ENCODE results near the gene PITPNB.

The PITPNB gene

DNA sequence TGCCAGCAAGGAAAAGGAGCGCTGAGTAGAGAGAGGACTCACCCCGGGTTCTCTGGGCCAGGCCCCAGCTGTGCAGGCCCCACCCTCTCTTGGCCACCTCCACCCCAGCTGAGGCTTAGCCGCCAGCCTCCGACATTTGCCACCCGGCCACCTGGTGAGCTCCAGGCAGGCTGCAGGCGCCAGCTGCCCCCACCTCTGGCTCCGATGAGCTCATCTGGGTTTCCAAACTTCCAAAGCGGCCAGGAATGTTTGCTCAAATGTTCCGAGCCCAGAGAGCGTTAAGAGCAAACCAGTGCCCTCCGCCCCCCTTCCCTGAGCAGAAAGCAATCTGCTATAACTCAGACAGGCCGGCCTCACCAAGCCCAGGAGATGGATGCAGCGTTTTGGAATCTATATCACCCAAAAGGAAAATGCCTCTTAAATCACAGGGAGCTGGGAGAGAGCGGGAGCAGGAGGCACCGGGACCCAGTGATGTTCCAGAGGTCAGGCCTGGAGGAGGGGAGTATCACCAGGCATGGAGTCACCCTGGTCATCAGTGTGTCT, 108.4 kb downstream of the PITPNB start:
- H3K4me3 ChIP-seq: no peak overlapping the region
- DNase-seq (ENCODE audit: low spot score in 2 of 2): no peak
- no peaks in the 10 kb centered on the region for H3K27me3 ChIP-seq (ENCODE audit: low read depth)
- no peaks in the 10 kb centered on the region for H3K9me3 ChIP-seq
- no peaks in the 10 kb centered on the region for H3K36me3 ChIP-seq (replicated peaks)
- no peaks in the 10 kb centered on the region for H3K4me1 ChIP-seq
- in situ Hi-C loops (cut with MboI; ENCODE audit: low sequenced_read_pairs): no loop called here

DNA sequence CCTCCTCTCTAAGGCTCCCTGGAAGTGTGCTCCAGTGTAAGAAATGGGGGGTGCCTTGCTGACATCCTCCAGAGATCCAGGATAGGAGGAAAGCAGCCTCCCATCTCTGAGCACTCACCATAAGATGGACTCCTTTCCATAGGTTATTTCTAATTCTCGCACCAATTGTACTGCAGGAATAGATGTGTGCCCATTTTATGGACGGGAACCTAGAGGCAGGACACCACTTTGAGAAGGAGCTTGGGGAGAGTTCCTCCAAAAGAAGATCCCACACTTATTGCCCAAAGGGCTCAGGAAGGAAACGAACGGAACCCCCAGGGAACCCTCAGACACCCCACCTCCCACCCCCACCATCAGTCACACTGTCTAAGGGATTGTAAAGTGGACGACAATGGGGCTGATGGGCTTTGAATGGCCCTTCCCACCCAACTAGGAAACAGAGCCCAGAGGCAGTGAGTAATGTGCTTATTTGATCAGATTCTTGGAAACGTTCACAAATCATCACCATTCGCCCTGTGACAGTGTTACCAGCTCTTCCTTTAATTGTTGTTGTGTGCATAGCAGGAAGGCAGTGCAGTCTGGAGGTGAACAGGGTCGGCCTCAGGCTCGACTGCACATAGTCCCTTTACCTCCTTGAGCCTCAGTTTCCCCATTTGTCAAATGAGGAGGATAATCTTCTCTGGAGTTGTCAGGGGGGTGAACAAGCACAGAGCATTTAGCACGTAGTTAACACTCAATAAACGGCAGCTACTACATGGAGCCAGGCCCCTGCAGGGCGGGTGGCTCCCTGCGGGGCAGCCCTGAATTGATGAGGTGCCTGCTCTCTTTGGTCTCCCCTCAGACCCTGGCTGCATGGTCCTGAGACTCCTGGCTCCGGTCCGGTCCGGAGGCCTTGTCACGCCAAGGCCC, 109.1 kb downstream of the PITPNB start:
- in situ Hi-C loops (cut with MboI; ENCODE audit: low sequenced_read_pairs): loop anchor here (5.0 to 10.0 kb wide), 2 partner anchors 403 to 1055 kb away; no protein-coding TSS in a partner anchor
- Histone ChIP-seq H3K36me3 (replicated peaks) (no peaks in the 10 kb centered on the region), H3K4me1 (no peaks in the 10 kb centered on the region; the same call in 1 of the 2 replicates), H3K9me3 (no peaks in the 10 kb centered on the region), H3K27me3 (ENCODE audit: low read depth) (no peaks in the 10 kb centered on the region), H3K4me3 (no peak overlapping the region)
- DNase-seq (ENCODE audit: low spot score in 2 of 2): no peak

DNA sequence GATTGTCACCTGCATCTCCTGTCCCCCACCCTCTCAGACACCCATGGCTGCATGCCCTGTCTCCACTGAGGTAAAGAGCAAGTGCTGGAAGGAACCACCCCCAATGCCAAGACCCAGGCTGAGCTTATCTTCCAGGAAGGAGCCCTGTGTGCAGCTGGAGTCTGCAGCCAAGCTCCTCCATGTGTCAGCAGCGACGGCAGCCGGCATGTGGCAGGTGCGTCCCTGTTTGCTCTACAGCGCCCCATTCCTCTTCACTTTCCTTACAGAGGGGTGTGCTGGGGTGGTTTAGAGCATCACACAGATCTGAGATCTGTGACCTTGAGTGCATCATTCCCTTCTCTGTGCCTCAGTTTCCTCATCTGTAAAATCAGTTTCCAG, 109.8 kb downstream of the PITPNB start:
- no peak for DNase-seq (ENCODE audit: low spot score in 2 of 2)
- no peaks in the 10 kb centered on the region for H3K27me3 ChIP-seq (ENCODE audit: low read depth)
- in situ Hi-C loops (cut with MboI; ENCODE audit: low sequenced_read_pairs): loop anchor here (5.0 to 10.0 kb wide), 2 partner anchors 402 to 1054 kb away; no protein-coding TSS in a partner anchor
- no peak overlapping the region for H3K4me3 ChIP-seq
- peaks cover 4% of the 10 kb centered on the region; the same call in 1 of the 2 replicates for H3K4me1 ChIP-seq
- H3K36me3 ChIP-seq (replicated peaks): no peaks in the 10 kb centered on the region
- no peaks in the 10 kb centered on the region for H3K9me3 ChIP-seq

- peaks cover 4% of the 10 kb centered on the region; the same call in 1 of the 2 replicates for H3K4me1 ChIP-seq
- no peaks in the 10 kb centered on the region for H3K27me3 ChIP-seq (ENCODE audit: low read depth)
- no peak for DNase-seq (ENCODE audit: low spot score in 2 of 2)
- in situ Hi-C loops (cut with MboI; ENCODE audit: low sequenced_read_pairs): loop anchor here (5.0 to 10.0 kb wide), 2 partner anchors 401 to 1054 kb away; no protein-coding TSS in a partner anchor
- H3K36me3 ChIP-seq (replicated peaks): no peaks in the 10 kb centered on the region
- no peaks in the 10 kb centered on the region for H3K9me3 ChIP-seq
- H3K4me3 ChIP-seq: no peak overlapping the region
These were observed 110.4 kb downstream of the PITPNB start for GRCh38 chr22:27808451-27809225.

- Histone ChIP-seq H3K27me3 (ENCODE audit: low read depth) (no peaks in the 10 kb centered on the region), H3K4me3 (no peak overlapping the region), H3K4me1 (peaks cover 4% of the 10 kb centered on the region), H3K36me3 (replicated peaks) (no peaks in the 10 kb centered on the region), H3K9me3 (no peaks in the 10 kb centered on the region)
- in situ Hi-C loops (cut with MboI; ENCODE audit: low sequenced_read_pairs): loop anchor here (5.0 to 10.0 kb wide), 2 partner anchors 399 to 1051 kb away; no protein-coding TSS in a partner anchor
- no peak for DNase-seq (ENCODE audit: low spot score in 2 of 2)
These were observed 113.2 kb downstream of the PITPNB start for GRCh38 chr22:27805841-27806240.

DNA sequence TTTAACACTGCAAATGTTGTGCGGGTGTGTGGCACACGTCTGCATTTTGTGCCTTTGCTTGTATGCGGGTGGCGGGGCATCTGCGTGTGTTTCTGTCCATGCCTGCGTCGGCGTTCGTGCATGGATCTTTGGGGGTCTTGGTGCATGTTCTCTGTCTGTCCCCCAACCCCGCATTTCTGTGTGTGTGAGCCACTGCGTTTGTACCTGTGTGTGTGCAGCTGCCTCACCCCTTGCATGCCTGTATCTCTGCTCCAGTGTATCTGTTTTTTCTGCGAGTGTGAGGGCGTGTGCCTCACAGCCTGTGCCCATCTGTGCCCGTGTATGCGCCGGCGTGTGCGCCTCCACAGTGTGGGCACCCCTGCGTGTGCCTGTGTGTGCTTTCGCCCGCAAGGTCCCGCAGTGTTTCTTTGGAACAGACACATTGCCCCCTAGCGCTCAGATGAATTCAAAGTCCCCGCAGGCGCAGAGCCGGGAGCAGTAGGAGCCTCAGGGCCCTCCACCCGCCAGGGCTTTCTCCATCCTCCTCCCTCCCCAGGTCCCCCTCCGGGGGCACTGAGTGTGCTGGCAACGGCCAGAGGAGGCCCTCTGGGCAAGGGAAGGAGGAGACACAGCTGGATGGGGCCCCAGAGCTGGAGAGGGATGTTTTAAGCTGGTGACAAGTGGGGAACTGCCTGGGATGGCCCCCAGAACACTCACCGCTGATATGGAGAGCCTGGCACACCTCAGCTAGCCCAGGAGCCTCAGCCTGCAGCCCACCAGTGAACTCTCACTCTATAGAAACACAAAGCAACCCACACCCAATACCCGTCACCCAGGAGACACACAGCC, 114.4 kb downstream of the PITPNB start:
- peak; percentile 40 to 84 for DNase-seq (ENCODE audit: low spot score in 2 of 2)
- Histone ChIP-seq H3K36me3 (replicated peaks) (no peaks in the 10 kb centered on the region), H3K9me3 (no peaks in the 10 kb centered on the region), H3K27me3 (ENCODE audit: low read depth) (no peaks in the 10 kb centered on the region), H3K4me1 (peaks cover 4% of the 10 kb centered on the region), H3K4me3 (no peak overlapping the region)
- in situ Hi-C loops (cut with MboI; ENCODE audit: low sequenced_read_pairs): loop anchor here (5.0 to 10.0 kb wide), 2 partner anchors 397 to 1050 kb away; no protein-coding TSS in a partner anchor

- H3K9me3 ChIP-seq: no peaks in the 10 kb centered on the region
- peaks cover 4% of the 10 kb centered on the region for H3K4me1 ChIP-seq
- DNase-seq (ENCODE audit: low spot score in 2 of 2): no peak
- H3K4me3 ChIP-seq: no peak overlapping the region
- no peaks in the 10 kb centered on the region for H3K27me3 ChIP-seq (ENCODE audit: low read depth)
- in situ Hi-C loops (cut with MboI; ENCODE audit: low sequenced_read_pairs): loop anchor here (10.0 kb wide), 1 partner anchor 1049 kb away; no protein-coding TSS in a partner anchor
- no peaks in the 10 kb centered on the region for H3K36me3 ChIP-seq (replicated peaks)
These were observed 115.1 kb downstream of the PITPNB start for GRCh38 chr22:27803841-27804415.

DNA sequence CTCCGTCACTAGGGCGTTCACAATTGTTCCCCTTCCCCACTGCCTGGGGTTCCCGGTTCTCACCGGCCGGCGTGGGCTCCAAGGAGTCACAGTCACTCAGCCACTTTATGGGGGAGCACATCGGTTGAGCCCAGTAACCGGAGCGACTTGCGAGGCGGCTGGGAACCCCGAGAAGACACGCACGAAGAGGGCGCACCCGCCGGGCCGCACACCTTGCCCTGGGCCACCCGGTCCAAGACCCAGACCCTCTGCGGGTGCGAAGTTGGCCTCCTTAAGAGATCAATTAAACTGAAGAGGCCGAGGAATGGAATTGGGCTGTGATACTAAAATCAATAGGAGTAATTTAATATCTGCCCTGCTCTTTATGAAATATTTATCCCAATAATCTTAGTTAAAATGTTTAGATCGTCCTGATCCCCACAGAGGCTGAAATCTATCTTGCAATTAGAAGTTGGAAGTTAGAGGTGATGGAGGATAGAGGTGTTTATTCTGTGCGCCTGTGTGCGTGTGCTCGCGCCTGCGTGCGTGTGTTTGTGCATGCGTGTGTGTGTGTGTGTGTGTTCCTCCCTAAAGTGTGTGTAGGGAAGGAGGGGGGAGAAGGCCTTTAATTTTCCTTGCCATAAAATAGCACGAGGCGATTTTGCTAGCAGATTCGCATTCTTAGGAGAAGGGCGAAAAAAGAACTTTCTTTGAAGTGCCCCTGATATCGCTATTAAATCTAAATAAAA, 116.5 kb downstream of the PITPNB start:
- Histone ChIP-seq H3K27me3 (ENCODE audit: low read depth) (no peaks in the 10 kb centered on the region), H3K9me3 (no peaks in the 10 kb centered on the region), H3K4me1 (peaks cover 4% of the 10 kb centered on the region), H3K4me3 (peak overlapping the region; percentile 61), H3K36me3 (replicated peaks) (no peaks in the 10 kb centered on the region)
- in situ Hi-C loops (cut with MboI; ENCODE audit: low sequenced_read_pairs): loop anchor here (10.0 kb wide), 1 partner anchor 1048 kb away; no protein-coding TSS in a partner anchor
- DNase-seq (ENCODE audit: low spot score in 2 of 2): no peak

All from HAP-1 (cell line).